HepG2 (cell line): Measurements from ENCODE around the gene CDK18. TPM values are rescaled to one million over a fixed set of nuclear protein-coding genes. Genes with fewer than 3 reads are reported as not detected.

ENCODE experiments used
- BORCS8-MEF2B ChIP-seq: sonication (generic); formaldehyde crosslinking; IDR thresholded peaks from 2 replicates; pipeline ENCODE4 v1.8.0; 2022; ENCODE audit warnings: mild to moderate bottlenecking, missing genetic modification reagents
- FLYWCH1 ChIP-seq: sonication (generic); formaldehyde crosslinking; IDR thresholded peaks from 2 replicates; pipeline ENCODE4 v1.8.1; 2023; ENCODE audit warnings: mild to moderate bottlenecking, missing genetic modification reagents
- GABPB1 ChIP-seq: IDR thresholded peaks from 2 replicates; pipeline ENCODE4 v1.6.1; 2016; ENCODE audit warnings: mild to moderate bottlenecking, missing genetic modification reagents, moderate library complexity, missing compliant biosample characterization
- MYC ChIP-seq: sonication (generic); formaldehyde crosslinking; IDR thresholded peaks from 2 replicates; pipeline ENCODE4 v1.9.0; 2021; ENCODE audit warnings: missing genetic modification reagents, borderline replicate concordance
- NCOA1 ChIP-seq: sonication (generic); formaldehyde crosslinking; IDR thresholded peaks from 2 replicates; pipeline ENCODE4 v1.9.0; 2021; ENCODE audit warnings: missing genetic modification reagents
- NFKB2 ChIP-seq: sonication (generic); formaldehyde crosslinking; IDR thresholded peaks from 2 replicates; pipeline ENCODE4 v1.4.0; 2020; ENCODE audit warnings: missing genetic modification reagents, borderline replicate concordance
- POLR2AphosphoS5 ChIP-seq: IDR thresholded peaks from 2 replicates; pipeline ENCODE4 v1.6.1; 2012; ENCODE audit warnings: low read depth, low read length
- RCOR2 ChIP-seq: IDR thresholded peaks from 2 replicates; pipeline ENCODE4 v1.6.1; 2016; ENCODE audit warnings: missing biosample characterization, missing genetic modification reagents
- RFX5 ChIP-seq: IDR thresholded peaks from 2 replicates; pipeline ENCODE4 v1.6.1; 2011; ENCODE audit warnings: low read depth, low read length, improper control_type of control experiment
- RNF2 ChIP-seq: fragments of 450-650 bp; conservative IDR thresholded peaks from 2 replicates; pipeline ENCODE4 v1.6.1; 2016; ENCODE audit warnings: low read depth
- SALL2 ChIP-seq: sonication (generic); formaldehyde crosslinking; IDR thresholded peaks from 2 replicates; pipeline ENCODE4 v1.8.1; 2023; ENCODE audit warnings: mild to moderate bottlenecking, missing genetic modification reagents, inconsistent platforms
- TARDBP ChIP-seq: sonication (generic); formaldehyde crosslinking; IDR thresholded peaks from 2 replicates; pipeline ENCODE4 v1.8.0; 2022; ENCODE audit warnings: mild to moderate bottlenecking, missing genetic modification reagents
- TBX3 ChIP-seq: fragments of 450-650 bp; IDR thresholded peaks from 2 replicates; pipeline ENCODE4 v1.6.1; 2017; ENCODE audit warnings: antibody characterized with exemption, mild to moderate bottlenecking, inconsistent platforms, borderline replicate concordance
- TOPORS ChIP-seq: sonication (generic); formaldehyde crosslinking; IDR thresholded peaks from 2 replicates; pipeline ENCODE4 v1.8.0; 2023; ENCODE audit warnings: mild to moderate bottlenecking, missing genetic modification reagents
- ZFP82 ChIP-seq: sonication (generic); formaldehyde crosslinking; IDR thresholded peaks from 2 replicates; pipeline ENCODE4 v1.5.1; 2020; ENCODE audit warnings: mild to moderate bottlenecking, missing genetic modification reagents, borderline replicate concordance
- polyA plus RNA-seq, 8 experiments: library from polyadenylated mRNA; depleted of rRNA in 3 of 8; stranded (reverse) in 7 of 8; unstranded in 1 of 8; fragments of >200 nt; fragmentation: Illumina TruSeq in 4 of 8; extraction: Trizol in 4 of 8; gene quantifications; 2 replicates each; pipeline versions ENCODE4 v1.2.1 to v1.2.3, GENCODE V29; 2011 to 2016; ENCODE audit warnings: low read depth in 4 of 8, missing spikeins in 1 of 8, mixed read lengths in 1 of 8; ENCODE audit not compliant: insufficient read depth in 1 of 8
- total RNA-seq, 5 experiments: library from RNA; depleted of rRNA; stranded (reverse); fragments of >200 nt; fragmentation: Illumina TruSeq; extraction: Trizol; gene quantifications; 2 replicates each; pipeline ENCODE4 v1.2.3, GENCODE V29; 2016; ENCODE audit warnings: low read depth in 1 of 5
- TF ChIP-seq, protein P1 (sequence below): sonication (generic); formaldehyde crosslinking; IDR thresholded peaks from 2 replicates; pipeline ENCODE4 v1.8.0; 2022; ENCODE audit warnings: missing genetic modification reagents, low read depth, mild to moderate bottlenecking, borderline replicate concordance
- TF ChIP-seq, protein P2 (sequence below): sonication (generic); formaldehyde crosslinking; conservative IDR thresholded peaks from 2 replicates; pipeline ENCODE4 v1.4.0; 2020; ENCODE audit warnings: missing genetic modification reagents
- TF ChIP-seq, protein P3 (sequence below): sonication (generic); formaldehyde crosslinking; IDR thresholded peaks from 2 replicates; pipeline ENCODE4 v1.4.0; 2020; ENCODE audit warnings: missing genetic modification reagents; ENCODE audit errors: not compliant biosample characterization
- TF ChIP-seq, protein P4 (sequence below): IDR thresholded peaks from 2 replicates; pipeline ENCODE4 v1.6.1; 2012; ENCODE audit warnings: inconsistent platforms
- TF ChIP-seq, protein P5 (sequence below): sonication (generic); formaldehyde crosslinking; IDR thresholded peaks from 2 replicates; pipeline ENCODE4 v1.4.0; 2020; ENCODE audit warnings: mild to moderate bottlenecking, missing genetic modification reagents, borderline replicate concordance

The CDK18 gene
- total and polyA plus RNA-seq, 2 of the 13 experiments (the other 11 are each of a cell fraction or from before 2014, with no cell fraction given) = 6.4 to 38.8 TPM

DNA sequence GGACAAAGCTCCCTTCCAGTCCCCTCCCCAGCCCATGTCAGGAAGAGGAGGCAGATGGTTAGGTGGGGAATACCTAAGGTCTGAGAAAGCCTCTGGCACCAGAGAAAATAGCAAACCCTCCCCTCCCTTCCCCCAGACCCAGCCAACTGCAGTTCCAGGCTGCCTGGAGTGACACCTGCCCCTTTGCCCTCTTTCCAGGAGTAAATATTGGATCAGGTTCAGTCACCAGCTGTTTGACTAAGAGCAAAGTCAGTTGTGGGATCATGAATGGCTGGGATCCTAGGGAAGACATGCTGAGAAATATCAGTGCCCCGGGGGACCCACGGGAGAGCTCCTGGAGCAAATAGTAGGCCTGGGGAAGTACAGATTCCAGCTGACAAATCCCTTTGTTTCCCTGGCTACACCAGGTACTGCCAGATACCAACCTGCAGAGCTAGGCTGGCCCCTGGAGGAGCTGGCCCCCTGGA is 12.2 kb upstream of the CDK18 start (continued):
- TF ChIP-seq ZFP82 (CRISPR knock-in tag) = no peak
- no peak for TF ChIP-seq RNF2
- no peak for TF ChIP-seq SALL2 (CRISPR knock-in tag)
- TF ChIP-seq BORCS8-MEF2B (CRISPR knock-in tag) = 0 out of 2 replicates have a peak, but pooled peaks have one; percentile 57
- no peak for TF ChIP-seq RFX5
- peak; percentile 82 for TF ChIP-seq TARDBP
- TF ChIP-seq NFKB2 (CRISPR knock-in tag) = 0 out of 2 replicates have a peak, but pooled peaks have one; percentile 1
- no peak for TF ChIP-seq FLYWCH1 (CRISPR knock-in tag)
- TF ChIP-seq, protein P1, sequence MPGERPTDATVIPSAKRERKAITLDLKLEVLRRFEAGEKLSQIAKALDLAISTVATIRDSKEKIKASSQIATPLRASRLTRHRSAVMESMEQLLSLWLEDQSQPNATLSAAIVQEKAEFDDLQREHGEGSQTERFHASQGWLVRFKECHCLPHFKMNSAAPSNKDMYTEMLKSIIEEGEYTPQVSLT (CRISPR knock-in tag) = no peak
- TF ChIP-seq POLR2AphosphoS5 = no peak
- 0 out of 2 replicates have a peak, but pooled peaks have one; percentile 2 for TF ChIP-seq MYC (CRISPR knock-in tag)
- TF ChIP-seq, protein P2, sequence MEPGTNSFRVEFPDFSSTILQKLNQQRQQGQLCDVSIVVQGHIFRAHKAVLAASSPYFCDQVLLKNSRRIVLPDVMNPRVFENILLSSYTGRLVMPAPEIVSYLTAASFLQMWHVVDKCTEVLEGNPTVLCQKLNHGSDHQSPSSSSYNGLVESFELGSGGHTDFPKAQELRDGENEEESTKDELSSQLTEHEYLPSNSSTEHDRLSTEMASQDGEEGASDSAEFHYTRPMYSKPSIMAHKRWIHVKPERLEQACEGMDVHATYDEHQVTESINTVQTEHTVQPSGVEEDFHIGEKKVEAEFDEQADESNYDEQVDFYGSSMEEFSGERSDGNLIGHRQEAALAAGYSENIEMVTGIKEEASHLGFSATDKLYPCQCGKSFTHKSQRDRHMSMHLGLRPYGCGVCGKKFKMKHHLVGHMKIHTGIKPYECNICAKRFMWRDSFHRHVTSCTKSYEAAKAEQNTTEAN (CRISPR knock-in tag) = no peak
- TF ChIP-seq, protein P3, sequence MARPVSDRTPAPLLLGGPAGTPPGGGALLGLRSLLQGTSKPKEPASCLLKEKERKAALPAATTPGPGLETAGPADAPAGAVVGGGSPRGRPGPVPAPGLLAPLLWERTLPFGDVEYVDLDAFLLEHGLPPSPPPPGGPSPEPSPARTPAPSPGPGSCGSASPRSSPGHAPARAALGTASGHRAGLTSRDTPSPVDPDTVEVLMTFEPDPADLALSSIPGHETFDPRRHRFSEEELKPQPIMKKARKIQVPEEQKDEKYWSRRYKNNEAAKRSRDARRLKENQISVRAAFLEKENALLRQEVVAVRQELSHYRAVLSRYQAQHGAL = no peak
- no peak for TF ChIP-seq RCOR2 (CRISPR knock-in tag)
- TF ChIP-seq TOPORS = no peak
- TF ChIP-seq TBX3 = peak; percentile 58; the same call in 1 of the 2 replicates
- TF ChIP-seq GABPB1 (CRISPR knock-in tag) = peak; percentile 27; the same call in 1 of the 2 replicates
- TF ChIP-seq, protein P4, sequence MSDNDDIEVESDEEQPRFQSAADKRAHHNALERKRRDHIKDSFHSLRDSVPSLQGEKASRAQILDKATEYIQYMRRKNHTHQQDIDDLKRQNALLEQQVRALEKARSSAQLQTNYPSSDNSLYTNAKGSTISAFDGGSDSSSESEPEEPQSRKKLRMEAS = peak; percentile 57; the same call in 1 of the 2 replicates
- TF ChIP-seq, protein P5, sequence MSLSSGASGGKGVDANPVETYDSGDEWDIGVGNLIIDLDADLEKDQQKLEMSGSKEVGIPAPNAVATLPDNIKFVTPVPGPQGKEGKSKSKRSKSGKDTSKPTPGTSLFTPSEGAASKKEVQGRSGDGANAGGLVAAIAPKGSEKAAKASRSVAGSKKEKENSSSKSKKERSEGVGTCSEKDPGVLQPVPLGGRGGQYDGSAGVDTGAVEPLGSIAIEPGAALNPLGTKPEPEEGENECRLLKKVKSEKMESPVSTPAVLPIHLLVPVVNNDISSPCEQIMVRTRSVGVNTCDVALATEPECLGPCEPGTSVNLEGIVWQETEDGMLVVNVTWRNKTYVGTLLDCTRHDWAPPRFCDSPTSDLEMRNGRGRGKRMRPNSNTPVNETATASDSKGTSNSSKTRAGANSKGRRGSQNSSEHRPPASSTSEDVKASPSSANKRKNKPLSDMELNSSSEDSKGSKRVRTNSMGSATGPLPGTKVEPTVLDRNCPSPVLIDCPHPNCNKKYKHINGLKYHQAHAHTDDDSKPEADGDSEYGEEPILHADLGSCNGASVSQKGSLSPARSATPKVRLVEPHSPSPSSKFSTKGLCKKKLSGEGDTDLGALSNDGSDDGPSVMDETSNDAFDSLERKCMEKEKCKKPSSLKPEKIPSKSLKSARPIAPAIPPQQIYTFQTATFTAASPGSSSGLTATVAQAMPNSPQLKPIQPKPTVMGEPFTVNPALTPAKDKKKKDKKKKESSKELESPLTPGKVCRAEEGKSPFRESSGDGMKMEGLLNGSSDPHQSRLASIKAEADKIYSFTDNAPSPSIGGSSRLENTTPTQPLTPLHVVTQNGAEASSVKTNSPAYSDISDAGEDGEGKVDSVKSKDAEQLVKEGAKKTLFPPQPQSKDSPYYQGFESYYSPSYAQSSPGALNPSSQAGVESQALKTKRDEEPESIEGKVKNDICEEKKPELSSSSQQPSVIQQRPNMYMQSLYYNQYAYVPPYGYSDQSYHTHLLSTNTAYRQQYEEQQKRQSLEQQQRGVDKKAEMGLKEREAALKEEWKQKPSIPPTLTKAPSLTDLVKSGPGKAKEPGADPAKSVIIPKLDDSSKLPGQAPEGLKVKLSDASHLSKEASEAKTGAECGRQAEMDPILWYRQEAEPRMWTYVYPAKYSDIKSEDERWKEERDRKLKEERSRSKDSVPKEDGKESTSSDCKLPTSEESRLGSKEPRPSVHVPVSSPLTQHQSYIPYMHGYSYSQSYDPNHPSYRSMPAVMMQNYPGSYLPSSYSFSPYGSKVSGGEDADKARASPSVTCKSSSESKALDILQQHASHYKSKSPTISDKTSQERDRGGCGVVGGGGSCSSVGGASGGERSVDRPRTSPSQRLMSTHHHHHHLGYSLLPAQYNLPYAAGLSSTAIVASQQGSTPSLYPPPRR = peak; percentile 86
- 0 out of 2 replicates have a peak, but pooled peaks have one; percentile 56 for TF ChIP-seq NCOA1 (CRISPR knock-in tag)
